GM18951 (cell line): ENCODE results near the gene TPPP2.

Experiments
- POLR2A ChIP-seq: IDR thresholded peaks from 4 replicates; pipeline ENCODE4 v1.6.1; 2011; ENCODE audit warnings: mild to moderate bottlenecking; ENCODE audit not compliant: insufficient read length, insufficient read depth; ENCODE audit errors: extremely low read depth
- in situ Hi-C: fragments of 300-500 bp; cut with MboI; formaldehyde crosslinking; loops from one replicate; pipeline ENCODE4 v1.12.0; 2022; ENCODE audit warnings: low sequenced_read_pairs, mixed read lengths, inconsistent platforms; ENCODE audit not compliant: unreplicated experiment

Gene TPPP2

DNA sequence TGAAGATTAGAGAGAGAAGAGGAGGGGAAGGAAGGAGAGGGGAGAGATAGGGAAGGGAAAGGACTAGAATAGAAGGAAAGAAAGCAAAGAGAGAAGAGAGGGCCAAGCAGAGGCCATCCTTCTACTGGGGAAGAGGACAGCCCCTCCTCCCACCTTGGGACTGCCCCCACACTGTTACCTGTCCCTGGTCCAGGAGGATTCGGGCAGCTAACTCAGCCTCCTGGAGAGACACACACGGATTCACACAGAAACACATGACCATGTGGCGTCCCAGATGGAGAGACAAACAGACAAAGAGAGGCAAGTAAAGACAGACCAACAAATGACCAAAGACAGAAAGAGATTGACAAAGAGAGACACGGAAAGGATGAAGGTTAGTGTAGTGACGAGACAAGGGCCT is 7.3 kb upstream of the TPPP2 start:
- in situ Hi-C loops: no loop called here
- TF ChIP-seq POLR2A: no peak

DNA sequence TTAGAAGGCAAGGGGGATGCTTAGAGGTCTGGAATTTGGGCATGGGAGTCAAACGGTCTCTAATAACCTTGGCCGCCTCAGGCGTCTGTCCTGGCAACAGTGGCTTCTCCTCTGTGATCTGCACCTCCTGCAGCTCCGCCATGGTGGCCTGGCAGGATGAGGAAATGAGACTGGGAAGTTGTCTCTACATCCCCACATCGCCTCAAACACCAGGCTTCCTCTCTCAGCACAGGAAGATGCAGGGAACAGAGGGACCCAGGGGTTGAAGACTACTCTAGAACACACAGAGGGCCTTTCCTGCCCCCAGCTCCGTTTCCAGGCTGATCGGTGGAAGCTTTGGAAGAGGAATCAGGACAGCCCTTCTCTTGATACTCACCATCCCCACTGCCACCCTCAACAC is 6.8 kb upstream of the TPPP2 start:
- in situ Hi-C loops: no loop called here
- TF ChIP-seq POLR2A: no peak

DNA sequence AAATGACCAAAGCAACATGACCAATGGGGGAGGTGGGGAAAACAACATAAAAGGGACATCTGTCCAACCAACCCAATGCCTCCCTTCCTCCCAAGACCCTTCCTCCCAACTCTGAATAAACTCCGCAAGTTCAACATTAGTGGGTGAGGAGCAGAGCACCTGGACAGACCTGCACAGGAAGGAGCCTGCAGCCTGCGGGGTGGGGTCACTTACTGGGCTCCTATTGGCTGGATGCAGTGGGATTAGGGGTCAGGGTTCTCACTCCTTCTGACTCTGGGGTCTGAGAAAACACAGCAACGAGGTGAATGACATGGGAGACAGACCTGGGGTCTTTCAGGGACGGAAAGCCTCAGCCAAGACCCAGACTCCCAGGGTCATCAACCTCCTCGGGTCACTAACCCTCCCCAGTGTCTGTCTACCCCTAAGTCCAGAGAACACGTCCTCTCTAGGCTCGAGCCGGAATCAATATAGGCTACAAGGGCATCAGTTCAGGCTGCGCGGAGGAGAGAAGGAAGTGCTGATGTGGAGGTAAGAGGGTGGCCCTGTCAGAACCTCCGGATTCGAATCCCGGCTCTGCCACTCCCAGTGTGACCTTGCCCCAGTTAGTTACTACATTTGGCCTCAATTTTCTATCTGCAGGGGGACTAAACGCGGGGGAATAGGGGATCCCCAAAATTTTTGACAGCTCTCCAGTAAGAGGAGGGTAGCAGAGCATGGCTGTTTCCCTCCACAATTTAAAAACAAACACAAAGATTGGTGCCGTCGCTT is 6.0 kb upstream of the TPPP2 start:
- in situ Hi-C loops: no loop called here
- no peak for TF ChIP-seq POLR2A

GRCh38 chr14:21024585-21025370 is 5.2 kb upstream of the TPPP2 start, which contains the start of gene NDRG2:
Gene NDRG2, minus strand, starts transcription at chr14:21025061. Its CDS starts 1,746 bp downstream, at chr14:21023315.
- in situ Hi-C loops: no loop called here
- no peak for TF ChIP-seq POLR2A

- in situ Hi-C loops: no loop called here
- no peak for TF ChIP-seq POLR2A
Observed at GRCh38 chr14:21025371-21026273, 4.4 kb upstream of the TPPP2 start.

GRCh38 chr14:21026274-21026987 is 3.6 kb upstream of the TPPP2 start:
- in situ Hi-C loops: no loop called here

DNA sequence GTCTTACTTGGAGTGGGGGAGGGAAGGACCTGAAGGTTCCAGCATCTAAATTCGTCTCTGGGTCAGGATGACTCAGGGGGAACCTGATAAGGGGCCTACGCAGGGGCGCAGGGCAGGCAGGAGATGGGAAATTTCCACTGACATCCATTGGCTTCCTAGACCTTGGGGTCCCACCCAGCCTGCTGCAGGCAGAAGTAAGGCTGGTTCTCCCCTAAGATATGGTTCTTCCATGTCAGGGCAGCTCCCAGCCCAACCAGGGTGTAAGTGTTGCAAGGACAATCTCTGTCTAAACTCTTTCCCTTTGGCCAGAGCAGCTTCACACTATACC is 3.1 kb upstream of the TPPP2 start:
- in situ Hi-C loops: no loop called here
- TF ChIP-seq POLR2A: no peak

More at GRCh38 chr14:21026274-21026987, 3.6 kb upstream of the TPPP2 start:
- TF ChIP-seq POLR2A: no peak

DNA sequence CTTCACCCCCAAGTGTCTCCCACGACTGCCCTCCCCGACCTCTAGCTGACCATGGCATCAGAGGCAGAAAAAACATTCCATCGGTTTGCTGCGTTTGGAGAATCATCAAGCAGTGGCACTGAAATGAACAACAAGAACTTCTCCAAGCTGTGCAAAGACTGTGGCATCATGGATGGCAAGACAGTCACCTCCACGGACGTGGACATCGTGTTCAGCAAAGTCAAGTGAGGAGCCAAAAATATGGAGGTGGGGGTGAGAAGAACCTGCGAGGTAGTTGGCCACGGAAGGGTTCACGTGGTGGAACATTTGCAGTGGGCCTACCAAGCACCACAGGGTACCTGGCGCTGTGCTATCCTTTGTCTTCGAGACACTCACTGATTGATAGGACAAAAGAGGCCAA is 514 bp downstream of the TPPP2 start:
- in situ Hi-C loops: no loop called here
- TF ChIP-seq POLR2A: no peak

DNA sequence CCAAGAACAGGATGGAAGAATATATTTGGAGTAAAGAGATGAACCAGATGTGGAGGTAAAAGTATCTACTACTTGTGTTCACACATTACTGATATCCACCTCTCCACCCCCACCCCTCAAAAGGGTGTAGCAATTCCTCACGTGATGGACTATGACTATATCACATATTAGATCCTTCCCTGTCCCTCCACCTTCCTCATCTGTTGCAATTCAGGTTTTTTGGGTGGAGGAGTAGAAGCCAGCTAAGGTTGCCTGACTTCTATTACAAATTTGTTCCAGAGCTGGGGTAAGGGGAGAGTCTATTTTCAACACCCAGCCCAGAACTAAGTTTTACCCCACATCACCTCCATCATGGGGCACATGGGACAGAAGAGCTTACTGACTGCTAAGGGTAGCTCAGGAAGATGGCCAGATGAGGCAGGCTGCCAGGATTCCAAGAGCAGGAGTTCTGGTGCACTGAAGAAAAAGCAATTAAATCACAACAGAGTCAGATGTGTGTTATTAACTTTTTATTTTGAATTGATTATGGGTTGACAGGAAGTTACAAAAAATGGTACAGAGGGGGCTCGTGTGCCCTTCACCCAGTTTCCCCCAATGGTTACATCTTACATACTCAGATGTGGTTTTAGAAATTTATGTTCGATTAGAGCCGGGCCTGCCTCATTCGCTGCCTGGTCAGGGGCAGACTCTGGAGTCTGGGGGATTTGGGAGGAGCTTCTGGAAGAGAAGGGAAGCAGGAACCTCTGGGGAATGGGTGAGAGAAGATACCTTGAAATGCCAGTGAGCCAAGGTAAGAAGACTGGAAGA is 2.5 kb downstream of the TPPP2 start:
- in situ Hi-C loops: no loop called here
- no peak for TF ChIP-seq POLR2A

DNA sequence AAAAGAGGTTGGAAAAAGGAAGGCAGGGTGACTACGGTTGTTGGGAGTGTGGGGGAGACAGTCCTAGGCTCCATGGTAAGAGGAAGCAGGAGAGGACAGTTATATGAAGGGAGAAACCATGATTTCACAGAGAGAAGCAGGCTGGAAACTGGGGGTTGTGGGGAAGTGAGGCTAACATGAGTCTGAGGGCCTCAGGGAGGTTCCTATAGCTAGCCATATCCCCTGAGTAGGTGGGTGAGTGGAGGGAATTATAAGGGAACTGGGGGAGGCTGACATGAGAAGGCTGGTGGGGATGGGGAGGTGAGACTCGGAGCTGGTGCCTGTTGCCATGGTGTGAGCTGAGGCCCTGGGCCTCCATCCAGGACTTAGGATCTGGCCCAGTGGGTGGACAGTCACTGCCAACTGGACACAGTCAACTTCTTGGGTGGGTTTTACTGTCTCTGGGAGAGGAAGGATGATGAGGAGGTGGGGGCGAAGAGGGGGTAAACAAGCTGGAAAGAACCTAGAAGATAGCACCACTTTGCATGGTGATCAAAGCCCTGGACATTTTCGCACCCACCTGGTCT is 3.2 kb downstream of the TPPP2 start:
- in situ Hi-C loops: no loop called here
- TF ChIP-seq POLR2A: no peak

GRCh38 chr14:21034707-21035106 is 4.7 kb downstream of the TPPP2 start, which contains the start of gene RNASE13:
Gene RNASE13, minus strand, starts transcription at chr14:21034807. Its CDS starts 519 bp downstream, at chr14:21034288.
- TF ChIP-seq POLR2A: no peak
- in situ Hi-C loops: no loop called here

DNA sequence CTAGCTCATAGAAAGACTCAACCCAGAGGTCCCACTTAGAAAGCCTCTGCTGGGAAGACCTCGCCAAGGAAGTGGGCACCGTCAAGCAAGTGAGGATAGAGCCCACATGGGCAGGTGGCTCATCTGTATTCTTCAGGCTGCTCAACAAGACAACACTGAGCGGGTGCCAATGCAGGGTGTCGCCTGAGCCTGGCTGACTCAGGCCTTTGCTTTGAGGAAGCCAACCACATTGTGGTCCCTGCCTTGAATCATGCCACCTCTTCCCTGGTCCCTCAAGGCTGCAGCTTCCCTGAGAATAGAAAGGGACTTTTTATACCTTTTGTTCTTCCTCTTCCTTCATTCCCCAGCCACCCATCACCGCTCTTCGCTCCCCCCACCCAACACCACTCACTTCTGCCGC is 6.7 kb downstream of the TPPP2 start:
- no peak for TF ChIP-seq POLR2A
- in situ Hi-C loops: no loop called here

GRCh38 chr14:21037156-21037555 is 7.1 kb downstream of the TPPP2 start:
- no peak for TF ChIP-seq POLR2A
- in situ Hi-C loops: no loop called here
